Brain microvascular endothelial cell (primary cell): Measurements from ENCODE around the gene WRNIP1.

Source experiments
- DNase-seq: peaks from one replicate; pipeline ENCODE4 v3.0.0-alpha.2; 2020
- H3K27ac ChIP-seq: fragments of 250-450 bp; sonication (Bioruptor Pico); 2 replicates; pipeline ENCODE4 v1.5.1; 2020; ENCODE audit warnings: mild to moderate bottlenecking, moderate library complexity
- H3K27me3 ChIP-seq: fragments of 250-450 bp; sonication (Bioruptor Pico); replicated peaks from 2 replicates; pipeline ENCODE4 v1.5.1; 2020; ENCODE audit warnings: mild to moderate bottlenecking
- H3K36me3 ChIP-seq: fragments of 250-450 bp; sonication (Bioruptor Pico); replicated peaks from 2 replicates; pipeline ENCODE4 v1.5.1; 2020; ENCODE audit warnings: mild to moderate bottlenecking
- H3K4me3 ChIP-seq: 2 replicates; pipeline ENCODE4 v1.5.1; 2011; ENCODE audit warnings: low read depth, mild to moderate bottlenecking, control low read depth, low read length, moderate library complexity
- in situ Hi-C: cut with HindIII; loops from 2 replicates; pipeline ENCODE4 v1.10.0; 2017; ENCODE audit warnings: low sequenced_read_pairs, low pct_ligation_motif_present
- TF ChIP-seq, protein P1 (sequence below): IDR thresholded peaks from 2 replicates; pipeline ENCODE4 v1.5.1; 2011; ENCODE audit warnings: low read depth, mild to moderate bottlenecking, moderate library complexity, low read length, control low read depth, inconsistent platforms; ENCODE audit errors: missing control alignments

The WRNIP1 gene

DNA sequence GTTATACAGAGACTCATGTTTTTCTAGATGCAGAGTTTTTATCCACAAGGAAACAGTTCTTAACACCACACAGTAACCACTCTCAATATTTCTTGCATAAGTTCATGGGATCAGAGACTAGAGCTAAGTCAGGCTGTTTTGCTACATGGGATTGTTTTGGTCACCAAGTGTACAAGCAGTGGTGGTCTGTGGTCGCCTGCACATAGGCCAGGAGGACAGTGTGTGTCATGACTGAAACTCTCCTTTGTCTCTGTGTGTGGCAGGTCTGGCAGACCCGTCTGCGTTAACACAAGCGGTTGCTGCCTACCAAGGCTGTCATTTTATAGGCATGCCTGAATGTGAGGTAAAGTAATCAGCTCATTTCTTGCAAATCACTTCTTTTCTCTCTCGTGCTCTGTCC is 18.9 kb downstream of the WRNIP1 start:
- peaks cover 14% of the 10 kb centered on the region for H3K36me3 ChIP-seq
- no peaks in the 10 kb centered on the region for H3K27me3 ChIP-seq
- in situ Hi-C loops, result no loop called here
- DNase-seq, result no peak
- TF ChIP-seq, protein P1, sequence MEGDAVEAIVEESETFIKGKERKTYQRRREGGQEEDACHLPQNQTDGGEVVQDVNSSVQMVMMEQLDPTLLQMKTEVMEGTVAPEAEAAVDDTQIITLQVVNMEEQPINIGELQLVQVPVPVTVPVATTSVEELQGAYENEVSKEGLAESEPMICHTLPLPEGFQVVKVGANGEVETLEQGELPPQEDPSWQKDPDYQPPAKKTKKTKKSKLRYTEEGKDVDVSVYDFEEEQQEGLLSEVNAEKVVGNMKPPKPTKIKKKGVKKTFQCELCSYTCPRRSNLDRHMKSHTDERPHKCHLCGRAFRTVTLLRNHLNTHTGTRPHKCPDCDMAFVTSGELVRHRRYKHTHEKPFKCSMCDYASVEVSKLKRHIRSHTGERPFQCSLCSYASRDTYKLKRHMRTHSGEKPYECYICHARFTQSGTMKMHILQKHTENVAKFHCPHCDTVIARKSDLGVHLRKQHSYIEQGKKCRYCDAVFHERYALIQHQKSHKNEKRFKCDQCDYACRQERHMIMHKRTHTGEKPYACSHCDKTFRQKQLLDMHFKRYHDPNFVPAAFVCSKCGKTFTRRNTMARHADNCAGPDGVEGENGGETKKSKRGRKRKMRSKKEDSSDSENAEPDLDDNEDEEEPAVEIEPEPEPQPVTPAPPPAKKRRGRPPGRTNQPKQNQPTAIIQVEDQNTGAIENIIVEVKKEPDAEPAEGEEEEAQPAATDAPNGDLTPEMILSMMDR, result no peak
- H3K27ac ChIP-seq, result no peak overlapping the region
- H3K4me3 ChIP-seq, result no peak overlapping the region

DNA sequence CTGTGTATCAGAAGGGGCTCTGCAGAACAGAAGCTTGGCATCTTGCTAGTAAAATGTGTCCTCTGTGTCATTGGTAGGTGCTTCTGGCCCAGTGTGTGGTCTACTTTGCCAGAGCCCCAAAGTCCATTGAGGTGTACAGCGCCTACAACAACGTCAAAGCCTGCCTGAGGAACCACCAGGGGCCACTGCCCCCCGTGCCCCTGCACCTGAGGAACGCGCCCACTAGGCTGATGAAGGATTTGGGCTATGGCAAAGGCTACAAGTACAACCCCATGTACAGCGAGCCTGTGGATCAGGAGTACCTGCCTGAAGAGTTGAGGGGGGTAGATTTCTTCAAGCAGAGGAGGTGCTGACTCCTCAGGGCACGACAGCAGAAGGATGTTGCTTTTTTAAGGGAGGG is 19.7 kb downstream of the WRNIP1 start:
- DNase-seq, result no peak
- H3K36me3 ChIP-seq, result peaks cover 8% of the 10 kb centered on the region
- H3K27me3 ChIP-seq, result no peaks in the 10 kb centered on the region
- H3K4me3 ChIP-seq, result no peak overlapping the region
- TF ChIP-seq, protein P1, result no peak
- H3K27ac ChIP-seq, result no peak overlapping the region
- in situ Hi-C loops, result no loop called here

DNA sequence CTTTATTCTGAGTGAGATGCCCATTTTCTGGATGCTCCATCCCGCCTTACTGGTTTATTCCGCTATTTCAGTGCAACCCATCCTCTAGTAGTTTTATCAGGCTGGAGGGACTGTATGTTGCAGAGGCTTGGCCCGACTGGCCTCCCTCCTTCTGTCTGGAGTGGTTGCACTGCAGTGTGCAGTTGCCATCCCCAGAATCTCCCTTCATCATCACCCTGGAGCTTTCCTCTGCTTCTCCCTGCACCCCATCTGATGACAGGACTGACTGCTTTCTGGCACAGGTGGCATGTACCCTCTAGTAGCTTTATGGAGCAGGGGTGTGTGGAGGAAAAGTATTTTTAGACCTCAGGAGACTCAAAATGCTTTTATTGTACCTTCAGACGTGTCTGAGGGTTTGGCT is 21.1 kb downstream of the WRNIP1 start:
- DNase-seq, result no peak
- in situ Hi-C loops, result no loop called here
- H3K4me3 ChIP-seq, result no peak overlapping the region
- TF ChIP-seq, protein P1, result no peak
- peaks cover 4% of the 10 kb centered on the region for H3K36me3 ChIP-seq
- no peak overlapping the region for H3K27ac ChIP-seq
- H3K27me3 ChIP-seq, result no peaks in the 10 kb centered on the region

DNA sequence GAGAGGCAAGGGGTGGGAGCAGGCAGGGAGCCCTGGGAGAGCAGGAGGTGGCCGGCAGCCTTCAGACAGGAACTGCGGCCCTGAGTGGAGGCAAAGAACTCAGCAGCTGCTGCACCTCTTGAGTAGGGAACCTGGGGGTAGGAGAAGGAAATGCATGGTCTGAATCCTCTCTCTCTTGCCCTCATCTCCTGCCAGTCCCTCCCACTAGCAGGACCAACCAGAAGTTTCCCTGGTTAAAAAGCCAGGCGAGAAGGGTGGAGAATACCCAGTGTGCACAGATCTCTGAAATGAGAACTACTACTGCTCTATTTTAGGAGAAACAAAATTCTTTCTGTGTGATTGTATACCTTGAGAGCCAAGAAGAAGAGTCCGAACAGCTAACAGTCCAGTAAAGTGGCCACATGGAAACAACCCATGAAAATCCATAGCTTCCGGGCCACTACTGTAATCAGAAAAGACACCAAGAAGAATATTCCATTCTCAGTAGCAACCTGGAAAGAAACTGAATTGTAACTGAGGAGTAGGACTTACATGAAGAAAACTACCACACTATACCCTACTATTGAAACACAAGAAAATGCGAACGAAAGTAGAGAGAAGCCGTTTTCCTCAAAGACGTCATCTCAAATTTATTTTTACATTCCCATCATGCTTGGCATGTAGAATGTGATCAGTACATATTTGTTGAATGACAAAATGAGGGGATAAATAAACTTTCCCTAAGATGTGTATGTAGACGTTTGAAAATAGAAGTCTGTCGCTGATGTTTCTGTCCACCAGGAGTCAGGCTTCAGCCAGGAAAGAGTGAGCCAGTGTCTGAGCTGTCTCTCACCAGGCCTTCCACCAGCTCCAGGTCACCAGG is 25.6 kb downstream of the WRNIP1 start:
- TF ChIP-seq, protein P1, result peak; percentile 88
- Histone ChIP-seq H3K36me3 (no peaks in the 10 kb centered on the region), H3K27ac (peak overlapping the region; percentile 82), H3K4me3 (no peak overlapping the region), H3K27me3 (no peaks in the 10 kb centered on the region)
- DNase-seq, result peak; percentile 94
- in situ Hi-C loops, result no loop called here

DNA sequence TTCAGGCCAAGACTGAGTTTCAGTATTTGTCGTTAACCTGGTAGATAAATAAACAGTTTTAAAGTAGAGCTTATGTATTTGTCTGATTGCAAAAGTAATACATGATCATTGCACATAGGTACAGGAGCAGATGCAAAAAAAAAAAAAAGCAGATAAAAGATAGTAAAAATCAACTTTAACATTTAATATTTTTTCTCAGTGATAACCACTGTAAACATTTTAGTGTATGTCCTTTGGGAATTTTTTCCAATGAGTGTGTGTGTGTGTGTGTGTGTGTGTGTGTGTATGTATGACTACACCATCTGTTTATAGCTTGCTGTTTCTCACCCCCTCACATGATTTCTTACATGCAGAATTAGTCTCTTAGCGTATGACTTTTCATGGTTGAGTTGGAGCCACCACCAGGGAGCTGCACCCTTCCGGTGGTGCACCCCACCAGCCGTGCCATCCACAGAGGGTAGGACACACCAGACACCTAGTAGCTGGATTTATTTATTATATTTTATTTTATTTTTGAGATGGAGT is 26.3 kb downstream of the WRNIP1 start:
- no peak overlapping the region for H3K4me3 ChIP-seq

More for the DNA sequence above, 26.3 kb downstream of the WRNIP1 start:
- H3K27ac ChIP-seq, result peak overlapping the region; percentile 82
- TF ChIP-seq, protein P1, result no peak
- in situ Hi-C loops, result no loop called here
- no peaks in the 10 kb centered on the region for H3K36me3 ChIP-seq
- no peak for DNase-seq
- no peaks in the 10 kb centered on the region for H3K27me3 ChIP-seq
